Lung microvascular endothelial cell (primary cell): ENCODE data around the gene PRCD. TPM values are rescaled to one million over a fixed set of nuclear protein-coding genes. Genes with fewer than 3 reads are reported as not detected.
"Not testable (repeated sequence)": the region's sequence is repeated elsewhere in the genome, so short reads cannot be mapped to it uniquely, and the experiment has no call there.

Experiments
- DNase-seq, 2 donors: peaks; one replicate each; pipeline versions ENCODE4 v3.0.0 to v3.0.0-alpha.2; 2010; ENCODE audit warnings: low read depth in 2 of 2
- total RNA-seq: library from RNA; depleted of rRNA; stranded (reverse); fragments of >200 nt; gene quantifications from 2 replicates; pipeline ENCODE4 v1.2.1, GENCODE V29; 2014

Gene PRCD
- total RNA-seq, 1 donor from 2014 or later, result 0.20 TPM

DNA sequence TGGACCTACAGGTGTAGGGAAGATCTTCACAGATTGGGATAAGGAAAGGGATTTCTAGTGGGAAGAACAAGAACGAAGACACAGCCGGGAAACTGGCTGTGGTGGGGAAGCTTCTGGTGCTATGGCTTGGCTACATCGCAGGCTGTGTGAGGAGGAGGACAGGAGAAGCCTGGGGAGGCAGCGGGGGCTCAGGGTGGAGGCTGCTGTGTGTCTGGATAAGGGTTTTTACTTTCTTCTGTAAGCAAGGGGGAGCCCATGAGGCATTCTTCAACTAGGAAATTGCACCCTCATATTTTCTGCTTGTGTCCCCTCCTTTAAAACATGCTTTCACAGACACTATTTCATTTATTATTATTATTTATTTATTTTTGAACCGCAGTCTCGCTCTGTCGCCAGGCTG is 35.7 kb upstream of the PRCD start:
- DNase-seq, result no peak

DNA sequence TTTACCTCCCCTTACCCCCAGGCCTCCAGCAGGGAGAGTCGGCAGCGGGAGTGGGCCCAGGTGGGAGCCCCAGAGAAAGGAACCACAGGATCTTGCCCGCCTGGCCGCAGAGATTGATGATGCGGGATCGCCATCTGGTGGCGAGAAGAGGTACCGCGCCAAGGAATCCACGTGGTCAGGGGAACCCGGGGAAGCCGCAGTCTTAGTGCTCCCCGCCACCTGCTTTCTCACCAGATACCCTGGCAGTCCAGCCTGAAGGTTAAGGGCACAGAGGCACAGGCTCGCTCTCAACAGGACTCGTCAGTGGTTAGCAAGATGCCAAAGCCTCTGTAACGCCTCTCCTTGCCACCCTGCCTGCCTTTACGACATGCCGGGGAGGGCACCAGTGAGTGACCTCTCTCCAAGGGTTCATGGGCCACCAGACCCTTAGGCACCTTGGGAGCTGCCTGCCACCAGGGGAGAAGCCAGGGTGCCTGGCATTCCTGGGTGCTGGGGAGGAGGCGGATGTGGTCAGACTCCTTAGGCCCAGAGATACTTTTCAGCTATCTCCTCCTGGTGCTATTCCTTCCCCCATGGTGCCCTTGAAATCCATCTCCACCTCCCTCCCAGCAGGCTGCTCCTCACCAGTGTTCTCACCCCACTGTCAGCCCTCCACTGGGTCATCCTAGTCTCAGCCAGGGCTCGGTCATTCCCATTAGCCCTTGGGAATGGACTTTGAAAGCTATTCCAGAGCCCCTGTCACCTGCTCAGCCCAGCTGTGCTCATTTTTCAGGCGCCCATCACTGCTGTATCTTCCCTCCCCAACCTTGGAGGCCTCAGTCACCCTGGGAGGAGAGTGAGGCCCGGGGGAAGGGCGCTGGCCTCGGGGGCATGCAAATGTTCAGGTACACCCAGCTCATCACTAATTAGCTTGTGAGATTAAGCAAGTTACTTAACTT is 33.2 kb upstream of the PRCD start:
- DNase-seq, result peak; percentile 61 to 74

DNA sequence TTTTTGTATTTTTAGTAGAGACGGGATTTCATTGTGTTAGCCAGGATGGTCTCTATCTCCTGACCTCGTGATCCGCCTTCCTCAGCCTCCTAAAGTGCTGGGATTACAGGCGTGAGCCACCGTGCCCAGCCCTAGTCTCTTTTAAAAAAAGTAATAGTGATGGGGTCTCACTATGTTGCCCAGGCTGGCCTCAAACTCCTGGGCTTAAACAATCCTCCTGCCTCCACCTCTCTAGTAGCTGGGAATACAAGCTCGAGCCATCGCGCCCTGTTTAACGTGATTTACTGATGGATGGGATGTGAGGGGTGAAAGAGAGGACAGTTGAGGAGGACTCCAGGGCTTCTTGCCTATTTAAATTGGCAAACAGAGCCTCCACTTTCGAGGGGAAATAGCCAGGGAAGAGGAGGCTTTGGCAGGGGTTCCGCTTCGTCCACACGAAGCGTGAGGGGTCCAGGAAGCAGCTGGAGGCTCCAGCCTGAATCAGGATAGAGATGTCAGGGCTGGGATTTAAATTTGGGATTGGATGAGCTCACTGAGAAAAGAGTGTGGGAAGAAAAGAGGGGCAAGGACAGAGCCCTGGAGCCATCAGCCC is 31.3 kb upstream of the PRCD start:
- not testable (repeated sequence) for DNase-seq

DNA sequence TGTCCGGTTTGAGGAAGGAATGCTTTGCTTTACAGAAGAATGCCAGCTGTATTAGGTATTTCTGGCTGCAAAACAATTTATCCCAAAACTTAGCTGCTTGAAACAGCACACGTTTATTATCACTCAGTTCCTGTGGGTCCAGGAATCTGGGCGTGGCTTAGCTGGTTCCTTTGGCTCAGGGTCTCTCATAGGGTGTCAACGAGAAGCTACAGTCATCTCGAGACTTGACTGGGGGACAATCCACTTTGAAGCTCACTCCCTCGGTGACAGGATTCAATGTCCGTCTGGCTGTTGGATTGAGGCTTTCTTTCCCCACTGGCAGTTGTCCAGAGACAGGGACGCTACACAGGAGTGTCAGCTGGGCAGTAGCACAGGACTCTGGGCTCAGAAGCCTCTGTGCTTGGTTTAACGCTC is 29.0 kb upstream of the PRCD start:
- peak in 1 of 2 donors; percentile 41 for DNase-seq

DNA sequence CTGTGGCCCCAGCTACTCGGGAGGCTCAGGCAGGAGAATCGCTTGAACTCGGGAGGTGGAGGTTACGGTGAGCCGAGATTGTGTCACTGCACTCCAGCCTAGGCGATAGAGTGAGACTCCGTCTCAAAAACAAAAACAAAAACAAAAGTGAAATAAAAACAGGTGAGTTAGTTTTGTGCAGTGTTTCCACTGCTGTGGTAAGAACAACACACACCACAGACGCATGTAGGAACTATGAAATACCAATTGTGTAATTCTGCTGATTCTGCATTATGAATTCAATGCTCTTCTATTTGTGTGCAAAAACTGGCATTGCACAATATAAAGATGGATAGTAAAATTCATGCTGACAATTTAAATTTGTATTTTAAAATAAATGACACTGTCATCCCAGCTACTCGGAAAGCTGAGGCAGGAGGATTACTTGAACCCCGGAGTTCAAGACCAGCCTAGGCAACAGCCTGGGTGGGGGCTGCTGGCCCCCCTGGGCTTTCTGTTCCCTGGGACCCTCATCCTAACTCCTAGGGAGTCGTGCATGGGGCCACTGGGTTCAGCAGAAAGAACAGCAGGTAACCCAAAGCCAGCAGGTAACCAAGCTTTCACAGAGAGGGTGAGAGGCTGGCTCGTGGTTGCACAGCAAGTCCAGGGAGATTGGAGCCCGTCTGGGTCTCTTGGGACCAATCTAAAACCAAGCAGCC is 28.0 kb upstream of the PRCD start:
- no peak for DNase-seq

DNA sequence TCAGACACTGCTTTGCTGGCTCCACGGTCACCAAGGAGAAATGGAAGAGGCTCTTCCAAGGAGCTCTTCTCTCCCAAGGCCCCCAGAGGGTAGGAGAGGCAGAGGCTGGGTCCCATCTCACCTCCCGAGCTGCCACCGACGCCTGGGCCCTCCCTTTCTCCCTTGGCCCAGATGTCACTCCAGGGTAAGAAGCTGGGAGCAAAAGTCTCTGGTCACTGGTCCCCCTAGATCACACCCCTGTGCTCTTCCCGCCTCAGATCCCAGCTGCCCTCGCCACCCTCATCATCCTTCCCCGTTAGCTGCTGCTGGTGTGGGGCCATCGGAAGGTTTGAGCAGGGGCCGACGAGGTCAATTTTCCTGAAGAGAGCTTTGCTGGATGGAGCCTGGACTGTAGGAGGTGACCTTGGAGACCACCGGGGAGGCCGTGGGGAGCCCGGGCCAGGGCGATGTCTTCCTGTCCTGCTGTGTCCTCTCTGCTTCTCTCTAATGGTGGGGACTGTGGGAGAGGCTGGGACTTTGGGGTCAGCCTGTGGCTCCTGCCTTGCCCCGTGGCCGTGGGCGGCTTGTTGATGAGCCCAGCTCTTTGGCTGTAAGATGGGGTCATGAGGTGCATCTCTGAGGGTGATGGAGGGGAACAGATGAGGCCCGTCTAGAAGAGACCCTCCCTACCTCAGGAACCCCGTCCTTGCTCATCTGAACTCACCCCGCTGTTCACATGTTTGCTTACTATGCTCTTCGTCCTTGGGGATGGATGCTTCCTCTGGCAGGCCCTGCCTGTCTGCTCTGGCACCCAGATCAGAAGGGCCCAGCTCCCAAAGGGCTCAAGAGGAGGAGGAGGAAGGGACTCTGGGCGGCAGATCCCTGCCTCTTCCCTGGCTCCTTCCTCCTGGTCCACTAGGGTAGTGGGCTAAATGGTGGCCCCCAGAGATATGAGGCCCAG is 27.2 kb upstream of the PRCD start:
- DNase-seq, result no peak

DNA sequence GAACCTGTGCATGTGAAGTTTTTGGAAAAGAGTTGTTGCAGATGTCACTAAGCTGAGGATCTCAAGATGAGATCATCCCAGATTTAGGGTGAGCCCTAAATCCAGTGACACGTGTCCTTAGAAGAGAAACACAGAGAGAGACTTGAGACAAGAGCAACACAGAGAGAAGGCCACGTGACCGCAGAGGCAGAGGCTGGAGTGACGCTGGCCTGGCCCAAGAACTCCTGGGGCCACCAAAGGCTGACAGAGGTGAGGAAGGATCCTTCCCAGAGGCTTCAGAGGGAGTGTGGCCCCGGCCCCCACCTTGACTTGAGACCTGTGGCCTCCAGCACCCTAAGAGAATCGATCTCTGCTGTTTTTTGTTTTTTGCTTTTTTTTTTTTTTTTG is 26.5 kb upstream of the PRCD start:
- DNase-seq, result no peak

DNA sequence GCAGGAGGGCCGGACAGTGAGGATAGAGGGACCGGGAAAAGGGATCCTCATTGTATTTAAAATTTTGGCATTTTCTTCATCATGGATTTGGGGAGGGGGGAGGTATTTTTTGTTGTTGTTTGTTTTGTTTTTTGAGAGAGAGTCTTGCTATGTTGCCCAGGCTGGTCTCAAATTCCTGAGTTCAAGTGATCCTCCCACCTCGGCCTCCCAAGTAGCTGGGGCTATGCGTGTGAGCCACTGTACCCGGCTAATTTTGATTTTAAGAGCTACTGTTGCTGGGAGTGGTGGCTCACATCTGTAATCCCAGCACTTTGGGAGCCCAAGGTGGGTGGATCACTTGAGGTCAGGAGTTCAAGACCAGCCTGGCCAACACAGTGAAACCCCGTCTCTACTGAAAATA is 25.5 kb upstream of the PRCD start:
- not testable (repeated sequence) for DNase-seq

DNA sequence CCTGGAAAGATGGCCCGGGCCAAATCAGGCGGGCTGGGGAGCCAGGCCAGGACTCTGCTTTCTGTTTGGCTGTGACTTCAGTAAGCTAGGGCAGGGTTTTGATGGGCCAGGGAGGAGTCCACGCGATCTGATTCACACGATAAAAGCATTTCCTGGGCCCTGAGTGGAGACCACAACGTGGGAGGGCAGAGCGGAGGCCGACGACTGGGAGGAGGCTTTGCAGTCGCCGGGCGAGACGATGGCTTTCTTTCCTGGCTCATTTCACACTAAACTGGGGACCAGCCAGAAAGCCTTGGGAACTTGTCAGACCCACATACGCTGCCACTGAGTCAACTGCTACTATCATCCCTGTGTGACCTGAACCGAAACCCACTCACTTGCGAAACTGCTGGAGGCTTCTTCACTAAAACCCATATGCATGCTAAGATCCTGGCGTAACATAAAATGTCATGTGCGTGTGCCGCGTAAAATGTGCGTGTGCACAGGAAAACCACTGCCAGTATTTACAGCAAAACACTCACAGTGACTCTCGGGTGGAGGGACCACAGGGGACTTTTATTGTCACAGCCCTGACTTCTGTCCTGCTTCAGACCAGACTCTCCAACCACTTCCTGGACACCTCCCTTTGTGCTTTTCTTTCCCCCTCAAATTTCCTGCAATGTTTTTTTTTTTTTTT is 24.4 kb upstream of the PRCD start:
- peak in 1 of 2 donors; percentile 28 for DNase-seq

DNA sequence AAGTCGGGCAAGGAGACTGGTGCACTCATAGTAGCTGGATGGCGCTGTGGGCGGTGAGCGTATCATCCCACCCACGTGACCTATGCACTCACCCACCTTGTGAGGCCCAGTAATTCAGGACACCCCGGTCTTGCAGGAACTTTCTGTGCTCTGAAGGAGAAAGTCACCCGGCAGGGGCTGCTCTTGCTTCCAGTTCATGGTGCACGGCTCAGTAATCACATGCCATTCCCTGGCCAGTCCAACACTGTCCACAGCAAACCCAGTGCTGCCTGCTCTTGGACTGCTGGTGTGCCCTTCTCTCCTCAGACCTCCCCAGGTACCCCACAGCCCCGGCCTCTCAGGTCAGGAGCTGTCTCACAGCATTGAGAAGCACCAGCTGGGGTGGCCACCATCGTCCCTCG is 22.2 kb upstream of the PRCD start:
- DNase-seq, result no peak

DNA sequence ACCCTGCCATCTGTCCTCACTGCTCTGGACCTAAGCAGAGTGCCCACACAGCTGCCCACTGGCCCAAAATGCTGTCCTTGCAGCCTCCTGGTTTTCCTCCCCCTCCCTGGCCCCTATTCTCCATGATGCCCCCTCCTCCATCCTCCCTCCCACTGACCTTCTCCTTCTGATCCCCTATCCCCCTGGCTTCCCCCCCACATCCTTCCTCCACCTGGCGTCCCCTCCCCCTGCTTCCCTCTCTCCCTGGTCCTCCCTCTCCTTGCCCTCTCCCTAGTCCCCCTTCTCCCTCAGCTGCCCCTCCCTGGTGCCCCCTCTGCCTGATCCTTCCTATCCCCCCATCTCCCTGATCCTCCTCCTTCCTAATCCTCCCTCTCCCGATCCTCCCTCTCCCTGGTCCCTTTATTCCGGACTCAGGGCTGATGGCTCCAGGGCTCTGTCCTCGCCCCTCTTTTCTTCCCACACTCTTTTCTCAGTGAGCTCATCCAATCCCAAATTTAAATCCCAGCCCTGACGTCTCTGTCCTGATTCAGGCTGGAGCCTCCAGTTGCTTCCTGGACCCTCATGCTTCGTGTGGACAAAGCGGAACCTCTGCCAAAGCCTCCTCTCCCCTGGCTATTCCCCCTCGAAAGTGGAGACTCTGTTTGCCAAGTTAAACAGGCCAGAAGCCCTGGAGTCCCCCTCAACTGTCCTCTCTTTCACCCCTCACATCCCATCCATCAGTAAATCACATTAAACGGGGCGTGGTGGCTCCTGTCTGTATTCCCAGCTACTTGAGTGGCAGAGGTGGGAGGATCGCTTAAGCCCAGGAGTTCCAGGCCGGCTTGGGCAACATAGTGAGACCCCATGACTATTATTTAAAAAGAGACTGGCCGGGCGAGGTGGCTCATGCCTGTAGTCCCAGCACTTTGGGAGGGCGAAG is 20.5 kb upstream of the PRCD start:
- no peak for DNase-seq

DNA sequence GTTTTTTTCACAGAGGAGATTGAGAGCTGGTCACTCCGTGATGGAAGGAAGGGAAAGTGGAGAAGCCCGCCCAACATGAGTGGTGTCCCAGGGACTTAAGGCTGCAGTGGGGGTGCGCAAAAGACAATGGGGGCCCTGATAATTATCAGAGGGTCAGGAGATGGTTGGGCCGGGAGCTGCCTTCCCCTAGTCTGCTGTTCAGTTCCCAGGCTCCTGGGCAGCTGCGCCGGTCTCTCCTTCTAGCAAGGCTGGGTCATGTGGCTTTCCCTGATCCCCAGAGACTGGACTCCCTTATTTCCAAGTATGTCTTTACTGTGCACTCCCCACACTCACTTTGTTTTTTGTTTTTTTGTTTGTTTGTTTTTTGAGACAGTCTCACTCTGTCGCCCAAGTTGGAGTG is 18.6 kb upstream of the PRCD start:
- no peak for DNase-seq

DNA sequence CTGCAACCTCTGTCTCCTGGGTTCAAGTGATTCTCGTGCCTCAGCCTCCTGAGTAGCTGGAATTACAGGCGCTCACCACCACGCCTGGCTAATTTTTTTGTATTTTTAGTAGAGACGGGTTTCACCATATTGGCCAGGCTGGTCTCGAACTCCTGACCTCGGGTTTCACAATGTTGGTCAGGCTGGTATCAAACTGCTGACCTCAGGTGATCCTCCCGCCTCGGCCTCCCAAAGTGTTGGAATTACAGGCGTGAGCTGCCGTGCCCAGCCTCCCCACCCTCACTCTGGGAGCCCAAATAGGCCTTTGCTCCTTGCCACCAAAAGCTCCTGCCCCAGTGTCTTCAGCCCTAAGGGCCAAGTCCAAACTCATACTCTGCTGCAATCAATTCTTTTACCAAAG is 18.2 kb upstream of the PRCD start:
- DNase-seq, result not testable (repeated sequence)

DNA sequence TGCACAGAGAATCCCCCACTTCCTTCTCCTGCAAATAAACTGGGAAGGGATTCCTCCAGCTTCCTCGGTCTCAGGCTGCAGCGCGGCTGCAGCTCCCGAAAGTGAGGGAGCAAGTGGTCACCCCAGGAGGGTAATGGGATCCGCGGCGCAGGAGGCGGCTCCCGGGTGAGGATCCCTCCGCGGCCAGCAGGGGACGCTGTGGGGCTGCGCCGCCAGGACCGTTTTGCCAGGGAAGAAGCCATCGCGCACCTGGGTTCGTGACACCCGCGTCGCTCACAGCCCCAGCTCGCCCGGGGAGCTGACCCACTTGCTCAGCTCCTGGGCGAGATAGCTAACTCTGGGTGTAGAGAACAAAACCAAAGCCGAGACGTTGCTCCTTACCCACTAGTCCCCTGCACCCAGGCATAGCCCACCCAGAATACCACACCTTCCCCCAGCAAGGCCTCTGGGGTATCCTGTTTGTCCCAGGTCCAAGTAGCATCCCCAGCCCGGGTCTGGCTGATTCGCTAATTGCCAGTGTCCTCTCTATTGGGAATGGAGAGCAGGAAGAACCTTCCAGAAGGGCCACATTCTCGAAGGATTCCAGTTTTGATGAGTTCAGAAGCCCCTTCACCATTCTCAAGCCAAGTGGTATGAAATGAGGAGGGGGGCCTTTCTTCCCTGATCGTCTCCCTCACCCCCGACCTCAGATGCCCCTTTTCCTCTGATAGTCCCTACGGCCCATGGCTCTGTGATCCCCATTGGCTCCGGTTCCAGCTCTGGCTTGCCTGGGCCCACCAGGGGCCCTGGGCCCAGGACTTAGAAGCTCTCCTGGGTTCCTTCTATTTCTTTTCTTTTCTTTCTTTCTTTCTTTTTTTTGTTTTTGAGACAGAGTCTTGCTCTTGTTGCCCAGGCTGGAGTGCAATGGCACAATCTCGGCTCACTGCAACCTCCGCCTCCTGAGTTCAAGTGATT is 16.5 kb upstream of the PRCD start:
- DNase-seq, result peak; percentile 57 to 72

DNA sequence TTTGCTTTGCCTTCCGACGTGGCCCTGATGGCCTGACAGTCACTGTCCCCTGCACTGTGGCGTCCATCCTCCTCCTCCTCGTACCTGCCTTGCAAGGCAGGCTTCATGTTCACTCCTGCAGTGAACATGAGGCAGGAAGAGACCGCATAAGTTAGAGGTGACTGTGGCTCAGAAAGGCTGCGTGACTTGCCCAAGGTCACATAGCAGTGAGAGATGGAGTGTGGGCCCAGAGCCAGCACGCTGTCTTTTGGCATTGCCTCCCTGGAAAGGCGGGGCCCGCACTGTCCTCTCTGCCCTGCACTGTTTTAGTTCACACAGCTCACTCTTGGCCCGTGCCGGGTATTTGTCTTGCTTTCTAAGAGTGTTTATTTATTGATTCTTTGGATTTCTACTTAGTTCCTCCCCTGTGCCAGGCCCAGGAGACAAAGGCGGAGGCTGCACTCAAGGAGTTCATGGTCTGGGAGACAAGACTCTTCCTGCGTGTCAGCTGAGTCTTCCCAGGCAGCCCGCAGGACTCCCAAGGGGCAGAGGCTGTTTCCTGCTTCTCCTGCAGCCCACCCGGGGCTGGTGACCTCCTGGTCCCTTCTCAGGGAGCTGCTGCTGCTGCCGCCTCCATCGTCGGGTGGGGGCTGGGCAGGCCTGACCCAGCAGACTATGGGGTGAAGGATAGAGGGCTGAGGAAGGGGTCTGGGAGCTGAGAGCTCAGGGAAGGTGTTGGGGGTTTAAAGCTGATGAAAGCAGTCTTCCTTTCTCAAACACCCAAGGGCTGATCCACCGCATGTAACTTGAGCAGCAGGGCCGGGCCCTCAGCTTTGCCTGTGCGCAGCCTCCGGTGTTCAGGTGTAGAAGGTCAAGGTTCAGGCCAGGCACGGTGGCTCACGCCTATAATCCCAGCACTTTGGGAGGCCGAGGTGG is 15.0 kb upstream of the PRCD start:
- DNase-seq, result peak in 1 of 2 donors; percentile 33

DNA sequence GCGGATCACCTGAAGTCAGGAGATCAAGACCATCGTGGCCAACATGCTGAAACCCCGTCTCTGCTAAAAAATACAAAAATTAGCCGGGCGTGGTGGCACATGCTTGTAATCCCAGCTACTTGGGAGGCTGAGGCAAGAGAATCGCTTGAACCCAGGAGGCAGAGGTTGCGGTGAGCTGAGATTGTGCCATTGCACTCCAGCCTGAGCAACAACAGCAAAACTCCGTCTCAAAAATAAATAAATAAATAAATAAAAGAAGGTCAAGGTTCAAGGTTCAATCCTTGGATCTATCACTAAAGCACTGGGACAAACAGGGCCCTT is 14.4 kb upstream of the PRCD start:
- not testable (repeated sequence) for DNase-seq

DNA sequence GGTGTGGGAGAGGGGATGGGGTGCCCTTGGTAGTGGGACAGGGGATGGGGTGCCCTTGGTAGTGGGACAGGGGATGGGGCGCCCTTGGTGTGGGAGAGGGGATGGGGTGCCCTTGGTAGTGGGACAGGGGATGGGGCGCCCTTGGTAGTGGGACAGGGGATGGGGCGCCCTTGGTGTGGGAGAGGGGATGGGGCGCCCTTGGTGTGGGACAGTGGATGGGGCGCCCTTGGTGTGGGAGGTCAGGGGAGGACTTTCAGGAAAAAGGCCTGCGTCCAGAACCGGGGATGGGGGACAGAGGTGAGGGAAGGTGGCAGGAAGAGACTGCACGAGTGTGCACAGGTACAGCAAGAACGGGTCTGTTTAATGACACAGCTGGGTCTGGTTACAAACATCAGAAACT is 12.8 kb upstream of the PRCD start:
- DNase-seq, result not testable (repeated sequence)
